K562 (cell line): ENCODE results near the gene PHB1. TPM values are rescaled to one million over a fixed set of nuclear protein-coding genes. Genes with fewer than 3 reads are reported as not detected.

Source experiments
- FOXM1 ChIP-seq, 2 experiments: fragments of 450-650 bp in 1 of 2; sonication (generic) in 1 of 2; formaldehyde crosslinking in 1 of 2; IDR thresholded peaks; 2 replicates each; pipeline versions ENCODE4 v1.6.1 to v1.9.0; 2017 to 2022; ENCODE audit warnings: low read depth in 2 of 2, mild to moderate bottlenecking in 2 of 2, missing genetic modification reagents in 1 of 2, moderate library complexity in 1 of 2
- KLF1 ChIP-seq: fragments of 450-650 bp; IDR thresholded peaks from 2 replicates; pipeline ENCODE4 v1.6.1; 2016; ENCODE audit warnings: missing genetic modification characterization, missing compliant biosample characterization
- MAZ ChIP-seq, 2 experiments: fragments of 450-650 bp in 1 of 2; sonication (generic) in 1 of 2; formaldehyde crosslinking; IDR thresholded peaks in 1 of 2; conservative IDR thresholded peaks in 1 of 2; 2 replicates each; pipeline versions ENCODE4 v1.4.0 to v1.5.0; 2020; ENCODE audit warnings: mild to moderate bottlenecking in 1 of 2, missing genetic modification reagents in 1 of 2
- NFIX ChIP-seq: fragments of 250-450 bp; sonication (Bioruptor Pico); IDR thresholded peaks from 2 replicates; pipeline ENCODE4 v1.4.0; 2020; ENCODE audit warnings: low read depth, mild to moderate bottlenecking, moderate library complexity
- REST ChIP-seq, 2 experiments: fragments of 450-650 bp; formaldehyde crosslinking in 1 of 2; IDR thresholded peaks; 2 replicates each; pipeline versions ENCODE4 v1.4.0 to v1.6.1; 2014 to 2020; ENCODE audit warnings: mild to moderate bottlenecking in 2 of 2, borderline replicate concordance in 1 of 2, low read depth in 1 of 2
- SMC3 ChIP-seq: conservative IDR thresholded peaks from 2 replicates; pipeline ENCODE4 v1.6.1; 2011; ENCODE audit warnings: low read depth, low read length, improper control_type of control experiment; ENCODE audit not compliant: insufficient read depth
- SRSF3 ChIP-seq: fragments of 200-400 bp; formaldehyde crosslinking; IDR thresholded peaks from 2 replicates; pipeline ENCODE4 v1.6.1; 2016; ENCODE audit warnings: mild to moderate bottlenecking, low read length, moderate library complexity; ENCODE audit not compliant: insufficient read depth
- ZKSCAN8 ChIP-seq: fragments of 200-800 bp; sonication (Bioruptor generic); IDR thresholded peaks from 2 replicates; pipeline ENCODE4 v1.6.1; 2016; ENCODE audit warnings: missing genetic modification characterization, missing compliant biosample characterization
- ZNF212 ChIP-seq: fragments of 450-650 bp; formaldehyde crosslinking; IDR thresholded peaks from 2 replicates; pipeline ENCODE4 v1.4.0; 2020; ENCODE audit warnings: mild to moderate bottlenecking
- ZNF586 ChIP-seq: fragments of 450-650 bp; formaldehyde crosslinking; conservative IDR thresholded peaks from 2 replicates; pipeline ENCODE4 v1.4.0; 2020; ENCODE audit warnings: mild to moderate bottlenecking, moderate library complexity
- ZNF740 ChIP-seq, 3 experiments: fragments of 200-800 bp in 1 of 3; sonication (Bioruptor generic) in 1 of 3; sonication (generic) in 1 of 3; formaldehyde crosslinking in 1 of 3; IDR thresholded peaks; 2 replicates each; pipeline versions ENCODE4 v1.6.1 to v1.8.0; 2016 to 2022; ENCODE audit warnings: mild to moderate bottlenecking in 2 of 3, missing compliant biosample characterization in 2 of 3, missing genetic modification characterization in 2 of 3, missing genetic modification reagents in 1 of 3
- polyA plus RNA-seq, 8 experiments: library from polyadenylated mRNA; depleted of rRNA in 4 of 8; stranded (reverse) in 5 of 8; unstranded in 3 of 8; fragments of >200 nt; fragmentation: Nextera tagmentation in 2 of 8; fragmentation: Illumina TruSeq in 1 of 8; extraction: Ambion mirVana in 2 of 8; extraction: Trizol in 1 of 8; gene quantifications; 2 replicates each; pipeline versions ENCODE4 v1.2.1 to v1.2.3, GENCODE V29; 2011 to 2014; ENCODE audit warnings: inconsistent platforms in 1 of 8, missing spikeins in 1 of 8
- total RNA-seq, 7 experiments: library from RNA; depleted of rRNA in 6 of 7; stranded (reverse); fragments of >200 nt in 6 of 7; fragmentation: Illumina TruSeq in 2 of 7; extraction: Trizol in 2 of 7; gene quantifications; 2 replicates each; pipeline versions ENCODE4 v1.2.1 to v1.2.3, GENCODE V29; 2011 to 2021; ENCODE audit warnings: low replicate concordance in 1 of 7
- TF ChIP-seq, protein P1 (sequence below), 3 experiments: IDR thresholded peaks in 2 of 3; conservative IDR thresholded peaks in 1 of 3; 2 replicates each; pipeline ENCODE4 v1.5.1; 2011 to 2012; ENCODE audit warnings: low read length in 3 of 3, mild to moderate bottlenecking in 3 of 3, control low read depth in 2 of 3, improper control_type of control experiment in 1 of 3, inconsistent platforms in 1 of 3, low read depth in 1 of 3, mixed read lengths in 1 of 3, moderate library complexity in 1 of 3; ENCODE audit not compliant: insufficient read depth in 2 of 3

PHB1 gene
- total and polyA plus RNA-seq, 9 of the 15 experiments (the other 6 are each of a cell fraction or from before 2014, with no cell fraction given), result 191 to 818 (median 349) TPM

DNA sequence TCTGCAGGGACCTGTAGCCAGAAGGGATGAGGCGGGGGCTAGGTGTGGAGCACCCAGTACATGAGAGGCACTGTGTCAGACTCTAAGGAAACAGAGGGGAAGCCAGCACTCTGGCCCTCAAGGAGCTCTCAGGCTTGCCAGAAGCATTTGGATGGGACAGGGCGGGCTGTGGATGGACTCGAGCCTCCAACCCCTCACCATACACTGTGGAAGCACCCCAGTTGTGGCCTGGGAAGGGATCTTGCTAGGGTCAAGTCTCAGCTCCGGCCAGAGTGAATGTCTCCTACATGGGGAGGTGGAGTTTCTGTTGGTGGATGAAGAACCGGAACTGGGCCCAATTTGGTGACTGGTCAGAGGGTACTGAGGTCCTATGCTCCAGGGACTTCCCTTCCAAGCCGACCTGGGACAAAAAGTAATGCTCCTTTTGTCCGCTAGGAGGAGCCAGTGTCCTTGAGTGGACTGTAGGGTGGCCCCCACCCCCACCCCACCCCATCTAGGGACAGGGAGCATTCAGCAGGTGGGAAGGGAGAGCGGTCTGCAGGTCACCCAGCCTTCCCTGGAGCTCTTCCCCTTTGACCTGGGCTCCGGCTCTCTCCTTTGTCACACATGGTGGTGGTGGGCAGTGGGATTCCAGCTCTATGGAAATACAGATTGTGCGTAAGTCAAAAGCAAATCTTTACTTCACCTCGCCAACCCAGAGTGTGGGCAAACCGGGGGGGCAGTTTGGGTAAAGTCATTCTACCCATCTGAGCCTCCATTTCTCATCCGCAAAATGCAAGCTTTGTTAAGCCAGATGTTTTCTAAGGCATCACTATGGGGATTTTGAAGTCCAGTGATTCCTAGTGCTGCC is 20.4 kb upstream of the PHB1 start (continued):
- no peak for TF ChIP-seq ZNF740 (CRISPR knock-in tag; IDR thresholded peaks at IDR 0.05)
- peak in 1 of 2 experiments; percentile 61; a peak in 1 of 4 replicates for TF ChIP-seq ZNF740 (tag; IDR thresholded peaks at IDR 0.05)
- no peak for TF ChIP-seq ZNF586 (CRISPR knock-in tag)
- TF ChIP-seq REST (IDR thresholded peaks at IDR 0.05; ENCODE audit: borderline replicate concordance), result peak; percentile 60; the same call in 1 of the 2 replicates
- no peak for TF ChIP-seq REST (CRISPR knock-in tag; IDR thresholded peaks at IDR 0.05; ENCODE audit: low read depth)
- TF ChIP-seq KLF1, result no peak
- peak in 1 of 2 experiments; percentile 88; a peak in 2 of 4 replicates for TF ChIP-seq MAZ (CRISPR knock-in tag; conservative IDR thresholded peaks at IDR 0.05 in 1 of 2, IDR thresholded peaks at IDR 0.05 in 1 of 2)
- no peak for TF ChIP-seq NFIX (CRISPR knock-in tag)
- TF ChIP-seq SRSF3, result no peak
- TF ChIP-seq FOXM1 (IDR thresholded peaks at IDR 0.05; ENCODE audit: low read depth), result no peak
- TF ChIP-seq FOXM1 (CRISPR knock-in tag; IDR thresholded peaks at IDR 0.05; ENCODE audit: low read depth), result no peak
- TF ChIP-seq, protein P1, sequence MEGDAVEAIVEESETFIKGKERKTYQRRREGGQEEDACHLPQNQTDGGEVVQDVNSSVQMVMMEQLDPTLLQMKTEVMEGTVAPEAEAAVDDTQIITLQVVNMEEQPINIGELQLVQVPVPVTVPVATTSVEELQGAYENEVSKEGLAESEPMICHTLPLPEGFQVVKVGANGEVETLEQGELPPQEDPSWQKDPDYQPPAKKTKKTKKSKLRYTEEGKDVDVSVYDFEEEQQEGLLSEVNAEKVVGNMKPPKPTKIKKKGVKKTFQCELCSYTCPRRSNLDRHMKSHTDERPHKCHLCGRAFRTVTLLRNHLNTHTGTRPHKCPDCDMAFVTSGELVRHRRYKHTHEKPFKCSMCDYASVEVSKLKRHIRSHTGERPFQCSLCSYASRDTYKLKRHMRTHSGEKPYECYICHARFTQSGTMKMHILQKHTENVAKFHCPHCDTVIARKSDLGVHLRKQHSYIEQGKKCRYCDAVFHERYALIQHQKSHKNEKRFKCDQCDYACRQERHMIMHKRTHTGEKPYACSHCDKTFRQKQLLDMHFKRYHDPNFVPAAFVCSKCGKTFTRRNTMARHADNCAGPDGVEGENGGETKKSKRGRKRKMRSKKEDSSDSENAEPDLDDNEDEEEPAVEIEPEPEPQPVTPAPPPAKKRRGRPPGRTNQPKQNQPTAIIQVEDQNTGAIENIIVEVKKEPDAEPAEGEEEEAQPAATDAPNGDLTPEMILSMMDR (IDR thresholded peaks at IDR 0.05 in 2 of 3, conservative IDR thresholded peaks at IDR 0.05 in 1 of 3; ENCODE audit: insufficient read depth in 2 of 3, low read depth in 1 of 3, low read length in 3 of 3), result peak; percentile 75 to 82 (median 80)
- no peak for TF ChIP-seq ZKSCAN8
- peak; percentile 66 for TF ChIP-seq SMC3
- no peak for TF ChIP-seq ZNF212 (CRISPR knock-in tag)
